Lower leg skin (tissue), 4 donors: Measurements from ENCODE around the gene IDI2. TPM values are rescaled to one million over a fixed set of nuclear protein-coding genes. Genes with fewer than 3 reads are reported as not detected.

Source experiments
- DNase-seq, 2 donors: peaks; one replicate each; pipeline ENCODE4 v3.0.0-alpha.2; 2019; ENCODE audit warnings: low spot score in 2 of 2
- H3K4me3 ChIP-seq: fragments of 200-600 bp; sonication (generic); 2 replicates; pipeline ENCODE4 v1.5.1; 2017; ENCODE audit warnings: mild to moderate bottlenecking, low read depth; ENCODE audit not compliant: poor library complexity, severe bottlenecking
- POLR2A ChIP-seq, 2 donors: fragments of 450-650 bp; IDR thresholded peaks; one replicate each; pipeline ENCODE4 v1.6.1; 2016 to 2017; ENCODE audit warnings: antibody characterized with exemption in 2 of 2, mild to moderate bottlenecking in 1 of 2, moderate library complexity in 1 of 2
- WGBS, 2 donors: methylation state at CpG; one replicate each; pipeline ENCODE4 v1.1.5; 2018; 5-methylcytosine and 5-hydroxymethylcytosine counted together
- intact Hi-C: fragments of 100-400 bp; cut with DNase I; formaldehyde crosslinking; loops from one replicate; pipeline ENCODE4 v1.15.0; 2023; ENCODE audit warnings: low total_unique reads
- total RNA-seq, 4 donors: library from RNA; depleted of rRNA; stranded (reverse); fragments of >200 nt; gene quantifications; one replicate each; pipeline ENCODE4 v1.1.0, GENCODE V29; 2016
- TF ChIP-seq, protein P1 (sequence below), 3 donors: fragments of 450-650 bp; IDR thresholded peaks; one replicate each; pipeline ENCODE4 v1.5.1; 2016; ENCODE audit warnings: antibody characterized with exemption in 3 of 3, mild to moderate bottlenecking in 3 of 3, moderate library complexity in 2 of 3

The IDI2 gene
- total RNA-seq, 4 donors from 2014 or later, result not detected

DNA sequence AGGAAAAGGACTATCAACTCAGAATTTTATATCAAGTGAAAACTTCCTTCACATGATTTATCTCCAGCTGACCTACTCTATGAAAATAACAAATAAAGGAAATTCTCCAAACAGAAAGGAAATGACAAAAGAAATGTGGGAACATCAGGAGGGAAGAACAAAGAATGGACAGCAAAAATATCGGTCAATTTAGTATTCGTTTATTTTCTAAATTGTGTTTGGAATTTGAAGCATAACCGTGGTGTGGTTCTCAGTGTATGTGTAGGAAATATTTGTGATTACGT, 39.2 kb upstream of the IDI2 start:
- TF ChIP-seq, protein P1, sequence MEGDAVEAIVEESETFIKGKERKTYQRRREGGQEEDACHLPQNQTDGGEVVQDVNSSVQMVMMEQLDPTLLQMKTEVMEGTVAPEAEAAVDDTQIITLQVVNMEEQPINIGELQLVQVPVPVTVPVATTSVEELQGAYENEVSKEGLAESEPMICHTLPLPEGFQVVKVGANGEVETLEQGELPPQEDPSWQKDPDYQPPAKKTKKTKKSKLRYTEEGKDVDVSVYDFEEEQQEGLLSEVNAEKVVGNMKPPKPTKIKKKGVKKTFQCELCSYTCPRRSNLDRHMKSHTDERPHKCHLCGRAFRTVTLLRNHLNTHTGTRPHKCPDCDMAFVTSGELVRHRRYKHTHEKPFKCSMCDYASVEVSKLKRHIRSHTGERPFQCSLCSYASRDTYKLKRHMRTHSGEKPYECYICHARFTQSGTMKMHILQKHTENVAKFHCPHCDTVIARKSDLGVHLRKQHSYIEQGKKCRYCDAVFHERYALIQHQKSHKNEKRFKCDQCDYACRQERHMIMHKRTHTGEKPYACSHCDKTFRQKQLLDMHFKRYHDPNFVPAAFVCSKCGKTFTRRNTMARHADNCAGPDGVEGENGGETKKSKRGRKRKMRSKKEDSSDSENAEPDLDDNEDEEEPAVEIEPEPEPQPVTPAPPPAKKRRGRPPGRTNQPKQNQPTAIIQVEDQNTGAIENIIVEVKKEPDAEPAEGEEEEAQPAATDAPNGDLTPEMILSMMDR (IDR thresholded peaks at IDR 0.05), result no peak
- no peak for TF ChIP-seq POLR2A (IDR thresholded peaks at IDR 0.05)
- intact Hi-C loops, result no loop called here
- WGBS, 2 donors, result 91 to 93% methylated on average over 4 of the region's 4 CpGs
- no peak overlapping the region for H3K4me3 ChIP-seq
- no peak for DNase-seq

- TF ChIP-seq, protein P1 (IDR thresholded peaks at IDR 0.05), result no peak
- TF ChIP-seq POLR2A (IDR thresholded peaks at IDR 0.05), result no peak
- 79 to 93% methylated on average over 7 of the region's 7 CpGs for WGBS, 2 donors
- intact Hi-C loops, result no loop called here
- H3K4me3 ChIP-seq, result no peak overlapping the region
- DNase-seq, result no peak
Observed at GRCh38 chr10:1063232-1063865, 37.7 kb upstream of the IDI2 start.

DNA sequence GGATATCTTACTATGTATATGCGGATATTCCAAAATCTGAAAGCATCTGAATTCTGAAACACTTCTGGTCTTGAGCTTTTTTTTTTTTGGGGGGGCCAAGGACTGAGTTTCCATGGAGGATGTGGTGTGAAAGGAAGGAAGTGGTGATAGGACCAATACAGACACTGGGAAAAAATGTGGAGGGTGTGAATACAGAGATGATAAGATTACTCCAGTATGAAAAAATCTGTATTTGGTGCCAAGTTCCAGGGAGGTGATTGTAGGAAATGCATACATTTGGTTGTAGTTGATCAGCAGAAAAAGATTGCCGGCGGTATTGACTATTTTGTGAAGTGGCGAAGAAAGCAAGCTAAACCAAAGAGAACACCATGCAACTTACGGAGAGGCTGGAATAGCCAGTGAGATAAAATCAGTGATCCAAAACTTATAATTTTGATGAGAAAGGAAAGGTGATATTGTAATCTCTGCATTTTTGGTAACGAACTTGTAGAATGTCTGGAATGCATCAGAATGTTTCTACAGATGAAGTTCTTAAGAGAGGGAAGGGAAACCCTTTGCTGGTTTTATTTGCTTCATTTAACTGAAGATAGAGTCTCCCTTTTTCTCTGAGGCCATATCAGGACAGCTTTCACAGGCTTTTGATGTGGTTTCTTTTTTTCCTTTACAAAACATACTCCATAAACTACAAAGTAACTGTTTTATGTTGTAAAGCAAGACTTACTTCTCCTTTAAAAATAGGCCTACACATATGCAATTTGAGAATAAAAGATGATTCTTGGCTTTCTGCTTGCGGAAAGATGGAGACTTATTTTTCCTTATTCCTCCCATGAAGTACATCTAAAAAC, 36.5 kb upstream of the IDI2 start:
- H3K4me3 ChIP-seq, result no peak overlapping the region
- 70 to 74% methylated on average over 7 of the region's 7 CpGs for WGBS, 2 donors
- no peak for TF ChIP-seq POLR2A (IDR thresholded peaks at IDR 0.05)
- TF ChIP-seq, protein P1 (IDR thresholded peaks at IDR 0.05), result no peak
- intact Hi-C loops, result no loop called here
- no peak for DNase-seq

DNA sequence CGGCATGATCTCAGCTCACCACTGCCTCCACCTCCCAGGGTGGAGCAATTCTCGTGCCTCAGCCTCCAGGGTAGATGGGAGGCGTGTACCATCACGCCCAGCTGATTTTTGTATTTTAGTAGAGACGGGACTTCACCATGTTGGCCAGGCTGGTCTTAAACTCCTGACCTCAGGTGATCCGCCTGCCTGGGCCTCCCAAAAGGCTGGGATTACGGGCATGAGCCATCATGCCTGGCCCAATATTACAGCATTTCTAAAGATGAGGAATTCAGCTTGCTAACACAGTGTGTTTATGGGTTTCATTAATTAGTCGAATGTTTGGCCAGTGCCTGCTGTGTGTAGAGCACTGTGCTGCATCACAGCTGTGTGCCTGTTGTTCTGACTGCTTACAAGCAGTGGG, 34.2 kb upstream of the IDI2 start:
- WGBS, 2 donors, result 56 to 65% methylated on average over 8 of the region's 8 CpGs
- TF ChIP-seq, protein P1 (IDR thresholded peaks at IDR 0.05), result no peak
- TF ChIP-seq POLR2A (IDR thresholded peaks at IDR 0.05), result no peak
- intact Hi-C loops, result no loop called here
- no peak overlapping the region for H3K4me3 ChIP-seq
- DNase-seq, result peak in 1 of 2 donors; percentile 51

- intact Hi-C loops, result no loop called here
- H3K4me3 ChIP-seq, result no peak overlapping the region
- 70 to 76% methylated on average over 7 of the region's 7 CpGs for WGBS, 2 donors
- TF ChIP-seq, protein P1 (IDR thresholded peaks at IDR 0.05), result no peak
- TF ChIP-seq POLR2A (IDR thresholded peaks at IDR 0.05), result no peak
- no peak for DNase-seq
Observed at GRCh38 chr10:1058017-1058416, 32.4 kb upstream of the IDI2 start.
